ENCODE data around the gene CACNG3. TPM values are rescaled to one million over a fixed set of nuclear protein-coding genes. Genes with fewer than 3 reads are reported as not detected.

Gene CACNG3
- total RNA-seq, 1 donor = not detected

DNA sequence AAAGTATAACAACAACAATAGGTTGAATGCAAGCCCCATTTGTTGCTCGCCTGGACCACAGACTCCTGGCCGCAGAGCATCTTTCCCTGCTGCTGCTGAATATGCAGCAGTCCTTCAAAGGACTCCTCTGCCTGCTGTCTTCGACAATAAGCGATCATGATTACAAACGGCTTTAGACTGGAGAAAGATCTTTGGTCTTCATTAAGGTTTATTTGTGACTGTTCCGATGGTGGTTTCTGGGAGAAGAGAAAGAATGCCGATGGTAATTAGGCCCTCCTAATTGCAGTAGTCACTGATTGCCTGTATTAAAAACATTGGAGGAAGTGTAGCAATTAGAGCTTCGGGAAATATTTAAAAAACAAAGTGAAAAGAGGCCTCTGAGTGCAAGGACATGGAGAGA lies 138.2 kb downstream of the CACNG3 start:
- TF ChIP-seq, protein P1, sequence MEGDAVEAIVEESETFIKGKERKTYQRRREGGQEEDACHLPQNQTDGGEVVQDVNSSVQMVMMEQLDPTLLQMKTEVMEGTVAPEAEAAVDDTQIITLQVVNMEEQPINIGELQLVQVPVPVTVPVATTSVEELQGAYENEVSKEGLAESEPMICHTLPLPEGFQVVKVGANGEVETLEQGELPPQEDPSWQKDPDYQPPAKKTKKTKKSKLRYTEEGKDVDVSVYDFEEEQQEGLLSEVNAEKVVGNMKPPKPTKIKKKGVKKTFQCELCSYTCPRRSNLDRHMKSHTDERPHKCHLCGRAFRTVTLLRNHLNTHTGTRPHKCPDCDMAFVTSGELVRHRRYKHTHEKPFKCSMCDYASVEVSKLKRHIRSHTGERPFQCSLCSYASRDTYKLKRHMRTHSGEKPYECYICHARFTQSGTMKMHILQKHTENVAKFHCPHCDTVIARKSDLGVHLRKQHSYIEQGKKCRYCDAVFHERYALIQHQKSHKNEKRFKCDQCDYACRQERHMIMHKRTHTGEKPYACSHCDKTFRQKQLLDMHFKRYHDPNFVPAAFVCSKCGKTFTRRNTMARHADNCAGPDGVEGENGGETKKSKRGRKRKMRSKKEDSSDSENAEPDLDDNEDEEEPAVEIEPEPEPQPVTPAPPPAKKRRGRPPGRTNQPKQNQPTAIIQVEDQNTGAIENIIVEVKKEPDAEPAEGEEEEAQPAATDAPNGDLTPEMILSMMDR (IDR thresholded peaks at IDR 0.05; ENCODE audit: extremely low read depth, low read depth, low read length) = no peak
- DNase-seq (ENCODE audit: insufficient read length, low spot score, missing footprints) = no peak
- no peaks in the 10 kb centered on the region for H3K9me3 ChIP-seq (ENCODE audit: low read depth, low read length)
- H3K27me3 ChIP-seq (ENCODE audit: insufficient read depth, low read length) = no peaks in the 10 kb centered on the region
- H3K4me3 ChIP-seq (ENCODE audit: insufficient read depth, low read length) = no peak overlapping the region
- no peaks in the 10 kb centered on the region for H3K79me2 ChIP-seq (ENCODE audit: insufficient read depth, low read length)
- H3K4me1 ChIP-seq (ENCODE audit: insufficient read depth, low read length) = no peaks in the 10 kb centered on the region
- H3K4me2 ChIP-seq (ENCODE audit: insufficient read depth, low read length) = no peak overlapping the region
- H3K36me3 ChIP-seq (ENCODE audit: insufficient read depth, low read length) = no peaks in the 10 kb centered on the region
- no peak overlapping the region for H3K27ac ChIP-seq (ENCODE audit: low read depth, low read length)
- H4K20me1 ChIP-seq (ENCODE audit: insufficient read depth, low read length) = no peaks in the 10 kb centered on the region
- no peak overlapping the region for H2AFZ ChIP-seq (ENCODE audit: low read length)

DNA sequence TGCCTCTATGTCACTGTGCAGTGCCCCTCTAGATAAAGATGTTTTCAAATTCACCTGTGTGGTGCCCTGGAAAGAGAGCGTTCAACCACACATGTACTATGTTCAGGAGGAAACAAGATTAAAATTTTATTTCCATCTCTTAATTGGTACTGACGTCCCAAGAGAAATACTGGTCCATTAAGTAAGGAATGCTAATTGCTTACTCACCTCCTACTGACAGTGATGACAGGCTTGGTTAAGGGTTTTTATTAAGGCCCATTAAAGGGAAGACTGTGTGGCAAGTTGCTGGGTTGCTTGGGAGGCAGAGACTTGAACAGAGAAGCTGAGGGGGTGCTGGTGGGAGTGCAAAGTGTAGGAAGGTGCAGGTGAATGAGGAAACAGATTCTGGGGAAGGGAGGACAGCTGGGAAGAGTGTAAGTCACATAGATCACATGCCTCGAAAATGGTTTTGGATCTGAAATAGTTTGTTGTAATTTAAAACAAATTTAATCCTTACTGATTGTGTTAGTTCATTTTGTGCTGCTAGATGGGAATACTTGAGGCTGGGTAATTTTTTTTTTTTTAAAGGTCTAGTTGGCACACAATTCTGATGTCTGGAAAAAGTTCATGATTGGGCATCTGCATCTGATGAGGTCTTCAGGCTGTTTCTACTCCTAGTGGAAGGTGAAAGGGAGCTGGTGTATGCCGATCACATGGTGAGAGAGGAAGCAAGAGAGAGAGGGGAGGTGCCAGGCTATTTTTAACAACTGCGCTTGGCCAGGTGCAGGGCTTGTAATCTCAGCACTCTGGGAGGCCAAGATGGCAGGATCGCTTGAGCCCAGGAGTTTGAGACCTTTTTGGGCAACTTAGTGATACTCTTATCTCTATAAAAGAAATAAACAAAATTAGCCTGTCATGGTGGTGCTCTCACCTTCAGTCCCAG lies 140.5 kb downstream of the CACNG3 start:
- H3K79me2 ChIP-seq (ENCODE audit: insufficient read depth, low read length) = no peaks in the 10 kb centered on the region
- DNase-seq (ENCODE audit: insufficient read length, low spot score, missing footprints) = no peak
- no peak overlapping the region for H3K4me2 ChIP-seq (ENCODE audit: insufficient read depth, low read length)
- no peaks in the 10 kb centered on the region for H3K9me3 ChIP-seq (ENCODE audit: low read depth, low read length)
- no peaks in the 10 kb centered on the region for H4K20me1 ChIP-seq (ENCODE audit: insufficient read depth, low read length)
- no peaks in the 10 kb centered on the region for H3K36me3 ChIP-seq (ENCODE audit: insufficient read depth, low read length)
- no peaks in the 10 kb centered on the region for H3K27me3 ChIP-seq (ENCODE audit: insufficient read depth, low read length)
- H3K27ac ChIP-seq (ENCODE audit: low read depth, low read length) = no peak overlapping the region
- H3K4me1 ChIP-seq (ENCODE audit: insufficient read depth, low read length) = no peaks in the 10 kb centered on the region
- TF ChIP-seq, protein P1 (IDR thresholded peaks at IDR 0.05; ENCODE audit: extremely low read depth, low read depth, low read length) = no peak
- no peak overlapping the region for H2AFZ ChIP-seq (ENCODE audit: low read length)
- no peak overlapping the region for H3K4me3 ChIP-seq (ENCODE audit: insufficient read depth, low read length)

DNA sequence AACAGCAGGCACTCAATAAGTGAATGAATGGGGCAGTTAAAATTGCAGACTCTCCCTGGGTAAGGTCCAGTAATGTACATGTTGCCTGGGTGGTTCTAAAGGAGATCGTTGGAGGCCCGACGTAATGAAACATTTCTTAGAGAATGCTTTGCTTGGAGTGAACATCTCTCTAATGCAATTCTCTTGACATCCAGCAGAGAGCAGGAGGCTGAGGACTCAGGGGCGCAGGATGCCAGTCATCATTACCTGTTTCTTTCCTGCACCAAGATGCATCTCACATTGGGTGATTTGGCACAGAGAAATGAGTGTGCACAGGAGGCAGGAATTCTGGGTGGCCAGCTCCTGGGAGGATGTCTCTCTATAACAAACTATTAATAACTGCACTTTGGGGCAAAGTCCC lies 152.9 kb downstream of the CACNG3 start:
- Histone ChIP-seq H3K4me2 (ENCODE audit: insufficient read depth, low read length) (no peak overlapping the region), H3K9me3 (ENCODE audit: low read depth, low read length) (no peaks in the 10 kb centered on the region), H3K4me1 (ENCODE audit: insufficient read depth, low read length) (no peaks in the 10 kb centered on the region), H3K36me3 (ENCODE audit: insufficient read depth, low read length) (no peaks in the 10 kb centered on the region), H2AFZ (ENCODE audit: low read length) (no peak overlapping the region), H3K27ac (ENCODE audit: low read depth, low read length) (no peak overlapping the region), H3K79me2 (ENCODE audit: insufficient read depth, low read length) (no peaks in the 10 kb centered on the region), H3K27me3 (ENCODE audit: insufficient read depth, low read length) (no peaks in the 10 kb centered on the region), H4K20me1 (ENCODE audit: insufficient read depth, low read length) (no peaks in the 10 kb centered on the region), H3K4me3 (ENCODE audit: insufficient read depth, low read length) (no peak overlapping the region)
- TF ChIP-seq, protein P1 (IDR thresholded peaks at IDR 0.05; ENCODE audit: extremely low read depth, low read depth, low read length) = no peak
- no peak for DNase-seq (ENCODE audit: insufficient read length, low spot score, missing footprints)

Small RNAs within 50 kb of the gene (small RNA-seq; reads per million reads assigned to genes)
- gene RF00408 (not detected), gene RNU7-24P (not detected)

Measured in osteoblast (primary cell).